Posterior cingulate gyrus (tissue), 11 donors: ENCODE measurements around the gene MYO3B.

Experiments used
- DNase-seq, 10 donors: peaks; one replicate each; pipeline versions ENCODE4 v3.0.0 to v3.0.0-alpha.2; 2020 to 2021; ENCODE audit warnings: mixed read lengths in 3 of 10
- intact Hi-C: fragments of 100-400 bp; cut with DNase I; formaldehyde crosslinking; loops from one replicate; pipeline ENCODE4 v1.15.1; 2023

MYO3B gene

DNA sequence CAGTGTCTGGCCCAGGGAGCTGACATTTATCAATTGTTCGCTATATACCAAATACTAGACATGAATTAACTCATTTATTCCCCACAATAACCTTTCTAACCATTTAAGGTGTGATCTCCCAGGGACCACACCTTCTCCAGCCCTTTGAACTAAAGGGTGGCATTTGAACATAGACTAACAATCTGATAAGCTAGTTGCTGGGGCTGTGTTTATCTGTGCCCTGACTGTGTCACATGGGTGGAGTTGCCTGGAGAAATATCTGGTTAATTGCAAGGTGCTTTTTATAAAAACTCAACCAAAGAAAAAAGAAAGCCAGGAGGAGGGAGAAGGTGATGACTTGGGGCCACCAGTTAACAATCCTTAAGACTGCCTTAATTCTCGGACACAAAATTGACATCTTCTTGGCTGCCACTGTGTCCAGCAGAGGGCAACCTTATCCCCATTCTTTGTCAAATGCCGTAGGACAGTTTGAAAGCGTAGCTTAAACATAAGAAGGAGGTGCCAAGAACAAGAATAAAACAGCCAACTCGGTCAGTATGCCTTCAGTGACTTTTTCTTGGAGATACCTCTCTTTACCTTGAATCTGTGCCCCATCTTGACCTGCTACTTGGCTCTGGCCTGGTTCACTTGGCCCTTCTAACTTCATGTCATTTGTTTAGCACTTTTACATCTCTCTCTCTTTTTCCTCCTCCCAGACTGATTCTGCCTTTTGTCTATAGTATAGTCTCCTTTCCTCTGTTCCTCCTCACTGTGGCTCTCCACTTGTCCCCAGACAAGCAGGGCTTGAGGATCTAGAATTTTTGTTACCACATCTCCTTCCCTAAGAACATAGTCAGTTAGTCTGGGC is 183.4 kb downstream of the MYO3B start:
- DNase-seq, result peak in 4 of 10 donors; percentile 13 to 47 (median 36)
- intact Hi-C loops, result loop anchor here (5.0 kb wide), 1 partner anchor 456 kb away; the partner anchor contains the start of gene GAD1

DNA sequence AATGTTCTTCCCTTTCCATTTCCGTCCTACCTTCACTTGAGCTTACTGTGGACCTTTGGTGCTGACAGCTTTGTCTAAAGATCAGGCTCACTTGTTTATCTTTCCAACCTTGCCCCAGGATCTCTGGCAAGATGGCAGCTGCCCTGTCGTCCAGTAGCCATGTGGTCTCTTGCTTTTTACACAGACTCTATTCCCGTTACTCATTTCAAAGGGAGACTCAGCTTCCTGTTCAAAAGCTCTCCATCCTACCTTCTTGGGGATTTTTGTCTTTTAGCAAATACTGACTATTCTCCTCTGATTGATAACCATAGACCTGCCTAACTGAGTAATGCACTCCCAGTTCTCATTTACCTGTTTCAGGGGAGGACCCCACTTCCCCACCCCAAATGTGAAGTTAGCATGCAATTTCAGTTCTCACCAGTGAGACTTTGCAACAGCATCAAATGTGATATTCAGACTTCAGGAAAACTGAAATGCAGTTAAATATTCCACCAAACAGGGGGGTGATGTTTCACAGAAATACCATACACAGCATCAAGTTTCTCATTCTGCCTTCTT is 184.4 kb downstream of the MYO3B start:
- intact Hi-C loops, result loop anchor here (5.0 kb wide), 1 partner anchor 455 kb away; the partner anchor contains the start of gene GAD1
- DNase-seq, result no peak

DNA sequence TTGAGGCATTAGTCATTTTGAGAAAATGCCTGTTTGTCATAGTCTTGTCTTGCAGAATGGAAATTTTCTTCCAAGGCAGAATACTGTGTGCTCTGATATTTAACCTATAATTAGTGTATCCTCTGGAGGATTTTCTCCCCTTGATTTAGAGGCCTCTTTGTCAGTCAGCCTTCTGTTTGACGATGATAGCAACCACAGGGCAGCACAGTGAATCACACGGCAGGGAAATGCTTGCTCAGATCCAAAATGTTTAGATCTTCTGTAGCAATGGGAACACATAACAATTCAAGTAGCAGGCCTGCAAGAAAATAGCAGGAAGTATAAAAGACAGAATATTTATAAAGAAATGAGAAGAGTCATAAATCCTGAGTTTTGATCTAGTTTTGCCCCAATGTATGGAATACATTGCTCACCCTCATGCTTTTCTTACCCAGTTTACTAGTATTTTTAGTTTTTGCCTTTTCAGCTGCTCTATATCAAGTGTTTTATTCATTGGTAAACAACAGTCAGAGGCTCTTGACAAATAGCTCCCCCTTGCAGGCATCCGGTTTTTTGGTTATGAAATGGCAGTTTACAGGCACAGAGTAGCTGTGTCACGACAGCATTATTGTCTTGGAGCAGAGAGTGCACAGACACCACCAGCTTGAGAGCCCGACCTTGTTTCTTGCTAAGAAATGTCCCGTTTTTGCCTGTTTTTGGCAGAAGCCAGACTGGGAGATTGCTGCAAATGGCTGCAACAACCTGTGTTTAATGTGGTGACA is 185.1 kb downstream of the MYO3B start:
- intact Hi-C loops, result loop anchor here (5.0 kb wide), 1 partner anchor 454 kb away; the partner anchor contains the start of gene GAD1
- DNase-seq, result peak in 1 of 10 donors; percentile 2

DNA sequence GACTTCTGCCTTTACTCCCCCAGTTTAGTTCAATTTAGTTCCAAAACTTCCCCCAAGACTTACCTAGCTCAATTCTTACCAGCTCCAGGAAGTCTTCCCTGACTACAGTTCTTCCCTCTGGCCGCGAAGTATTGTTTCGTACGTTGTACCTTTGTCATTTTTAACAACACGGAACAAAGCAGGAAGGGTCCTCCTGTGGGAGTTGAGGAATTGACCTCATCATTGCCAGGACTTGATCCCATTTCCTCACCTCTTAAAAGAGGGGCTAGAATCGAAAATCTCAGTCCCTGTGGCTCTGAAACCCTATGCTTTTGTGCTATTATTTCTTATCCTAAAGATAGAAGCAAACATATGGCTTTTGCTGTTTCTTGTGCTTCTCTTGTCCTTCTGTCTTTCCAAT is 187.1 kb downstream of the MYO3B start:
- intact Hi-C loops, result no loop called here
- DNase-seq, result no peak

DNA sequence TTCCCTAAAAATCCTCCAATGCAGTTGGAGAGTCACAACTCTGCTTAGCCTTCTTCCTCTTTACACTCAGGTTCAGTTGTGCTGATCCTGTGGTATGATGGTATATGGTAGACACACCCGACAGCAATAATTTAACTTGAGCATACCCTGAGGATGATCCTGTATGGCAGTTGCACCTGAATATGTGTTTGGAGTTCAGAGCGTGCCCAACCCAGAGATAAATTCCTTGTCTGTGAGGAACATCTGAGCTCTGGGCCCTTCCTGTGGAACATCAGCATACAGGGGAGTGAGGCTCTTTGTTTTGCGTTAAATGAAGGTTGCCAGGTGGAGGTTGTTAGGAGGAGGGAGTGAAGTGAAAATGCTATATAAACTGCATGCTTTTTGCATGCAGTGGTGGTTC is 187.7 kb downstream of the MYO3B start:
- intact Hi-C loops, result no loop called here
- no peak for DNase-seq

DNA sequence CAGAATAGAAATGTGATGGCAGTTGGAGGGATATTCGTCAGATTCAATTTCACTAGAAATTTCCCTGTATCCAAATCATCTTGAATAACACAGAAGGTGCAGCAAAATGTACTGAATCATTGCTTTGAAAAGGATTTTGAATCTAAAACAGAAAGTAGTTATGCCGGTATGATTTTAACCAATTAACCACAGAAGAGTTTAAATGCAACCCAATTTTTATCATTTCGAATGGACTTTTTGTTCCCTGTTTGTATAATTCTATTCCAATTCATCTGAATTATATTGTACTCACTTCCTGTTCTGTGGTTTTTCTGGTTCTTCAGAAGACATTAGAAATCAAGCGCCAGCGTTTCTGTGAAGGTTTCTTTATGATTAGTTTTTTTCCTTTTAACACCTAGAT is 190.4 kb downstream of the MYO3B start:
- DNase-seq, result no peak
- intact Hi-C loops, result no loop called here

DNA sequence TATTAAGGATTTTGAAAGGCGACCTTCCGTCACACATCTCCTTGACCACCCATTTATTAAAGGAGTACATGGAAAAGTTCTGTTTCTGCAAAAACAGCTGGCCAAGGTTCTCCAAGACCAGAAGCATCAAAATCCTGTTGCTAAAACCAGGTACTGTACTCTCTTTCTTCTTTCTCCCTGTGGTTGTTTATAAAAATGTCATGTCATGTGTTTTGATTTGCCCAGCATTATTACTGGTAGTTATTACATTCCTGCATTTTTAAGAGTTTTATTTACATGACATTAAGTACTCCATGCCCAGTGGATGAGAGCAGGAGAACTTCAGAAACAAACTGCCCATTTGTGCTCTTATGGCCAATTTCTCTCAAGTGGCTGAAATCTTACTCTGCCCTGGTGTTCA is 191.3 kb downstream of the MYO3B start:
- intact Hi-C loops, result no loop called here

DNA sequence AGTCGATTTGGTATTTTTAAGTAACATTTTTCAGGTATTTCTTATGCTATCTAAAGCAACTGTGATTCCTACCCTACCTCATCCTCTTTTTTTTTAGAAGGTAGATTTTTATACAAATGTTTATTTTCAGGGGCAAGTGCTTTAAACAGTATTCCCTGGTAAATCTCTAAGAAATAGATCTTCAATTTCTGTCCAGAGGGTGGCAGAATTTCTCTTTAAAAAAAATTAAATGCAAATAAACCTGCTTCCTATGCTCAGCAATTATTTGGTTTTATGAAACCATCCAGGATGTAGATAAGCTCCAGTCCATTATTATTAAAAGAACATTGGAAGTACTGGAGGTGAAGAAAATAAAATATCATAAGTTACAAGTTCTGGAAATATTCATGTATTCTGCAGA is 191.9 kb downstream of the MYO3B start:
- intact Hi-C loops, result loop anchor here (5.0 kb wide), 1 partner anchor 442 kb away; no protein-coding TSS in a partner anchor

More for the DNA sequence above, 191.3 kb downstream of the MYO3B start:
- no peak for DNase-seq

DNA sequence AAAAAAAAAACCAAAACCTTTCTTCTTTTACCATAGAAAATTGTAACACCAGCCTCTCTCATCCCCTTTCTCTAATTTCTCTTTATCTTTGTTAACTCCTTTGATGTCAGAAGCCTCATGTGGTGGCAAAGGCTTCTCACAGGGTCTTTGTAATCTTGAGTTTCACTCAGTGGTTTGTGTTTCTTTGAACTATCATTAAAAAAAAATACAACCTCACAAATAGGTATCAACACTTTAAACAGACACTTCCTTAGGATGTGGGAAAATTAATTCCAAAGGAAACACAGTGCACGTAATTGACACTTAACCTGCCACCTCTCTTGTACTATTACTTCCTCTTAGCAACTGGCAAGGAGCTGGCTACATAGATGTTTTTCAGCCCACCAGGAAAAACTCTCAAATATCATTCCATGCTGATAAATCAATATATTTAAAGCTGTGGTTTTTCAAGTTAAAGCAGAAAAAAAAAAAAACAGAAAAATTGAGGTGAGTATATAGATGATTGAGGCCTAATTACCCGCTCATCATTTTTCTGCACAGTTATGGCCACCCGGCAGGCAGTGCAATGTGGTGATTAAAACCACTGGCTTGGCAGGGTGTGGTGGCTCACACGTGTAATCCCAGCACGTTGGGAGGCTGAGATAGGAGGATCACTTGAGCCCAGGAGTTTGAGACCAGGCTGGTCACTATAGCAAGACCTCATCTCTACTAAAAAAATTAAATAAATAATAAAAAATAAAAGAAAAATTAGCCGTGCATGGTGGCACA is 193.5 kb downstream of the MYO3B start:
- intact Hi-C loops, result loop anchor here (5.0 kb wide), 1 partner anchor 441 kb away; no protein-coding TSS in a partner anchor
- DNase-seq, result no peak

More for the DNA sequence above, 191.9 kb downstream of the MYO3B start:
- no peak for DNase-seq

DNA sequence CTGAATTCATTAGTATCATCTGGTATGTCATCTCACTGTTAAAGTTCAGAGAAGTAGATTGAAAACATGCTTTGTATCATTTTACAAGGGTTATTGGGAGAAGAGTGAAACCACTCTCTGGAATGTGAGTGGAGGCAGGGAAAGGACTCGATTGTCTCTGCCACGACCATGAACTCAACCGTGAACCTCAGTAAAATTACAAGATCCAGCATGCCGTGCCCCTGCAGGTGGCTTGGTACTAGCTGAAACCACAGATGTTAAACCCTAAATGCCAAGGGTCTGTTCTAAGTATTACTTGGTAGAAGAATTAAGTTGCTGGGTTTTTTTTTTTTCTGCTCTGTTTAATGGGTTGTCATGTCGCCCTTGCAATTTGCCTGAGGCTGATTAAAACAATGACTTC is 197.2 kb downstream of the MYO3B start:
- DNase-seq, result peak in 1 of 10 donors; percentile 37
- intact Hi-C loops, result no loop called here

DNA sequence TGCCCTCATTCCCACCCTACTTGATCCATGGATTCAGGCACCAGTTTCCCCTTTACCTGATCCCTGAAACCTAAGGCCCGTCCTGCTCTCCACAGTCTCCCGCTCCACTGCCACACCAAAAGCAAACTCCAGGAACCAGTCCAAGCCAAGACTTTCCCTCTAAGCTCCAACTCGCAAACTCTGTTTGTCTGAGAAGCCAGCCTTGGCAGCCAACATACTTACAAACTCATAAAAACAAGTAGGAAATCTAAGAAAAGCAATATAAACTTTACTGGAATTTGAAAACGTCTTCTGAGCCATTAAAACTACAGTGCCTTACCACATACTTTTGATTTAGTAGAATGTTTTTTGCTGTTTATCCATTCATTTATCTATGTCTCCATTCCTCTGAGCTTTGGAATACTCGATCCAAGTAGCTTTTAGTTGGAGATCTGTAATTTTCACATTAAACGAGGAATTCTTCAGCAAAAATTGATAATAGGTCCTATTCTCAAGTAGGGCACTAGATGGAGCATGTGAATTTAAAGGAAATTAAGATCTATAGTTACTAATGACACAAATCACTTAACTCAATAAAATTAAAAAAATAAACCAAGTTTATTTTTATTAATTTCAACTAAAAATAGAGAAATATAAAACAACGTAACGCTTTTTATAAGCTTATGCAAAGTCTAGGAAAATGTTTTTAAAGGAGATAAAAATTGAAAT is 199.7 kb downstream of the MYO3B start:
- peak in 1 of 10 donors; percentile 33 for DNase-seq
- intact Hi-C loops, result no loop called here

DNA sequence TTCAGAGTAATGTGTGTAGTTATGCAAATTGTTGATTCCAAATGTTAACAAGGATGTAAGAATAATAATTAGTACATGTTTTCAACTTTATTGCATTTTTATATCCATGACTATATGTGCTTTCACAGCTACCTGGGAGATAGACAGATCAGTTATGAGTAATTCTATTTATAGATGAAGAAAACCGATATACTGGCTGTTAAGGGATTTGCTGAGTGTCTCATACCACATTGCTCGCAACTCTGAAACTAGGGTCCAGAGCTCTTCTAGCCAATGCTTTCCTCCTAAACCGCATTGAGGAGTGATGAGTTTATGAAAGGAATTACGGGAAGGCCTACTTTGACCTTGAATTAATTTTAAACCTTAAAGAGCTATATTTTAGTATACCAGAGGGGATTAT is 202.3 kb downstream of the MYO3B start:
- intact Hi-C loops, result no loop called here
- no peak for DNase-seq

DNA sequence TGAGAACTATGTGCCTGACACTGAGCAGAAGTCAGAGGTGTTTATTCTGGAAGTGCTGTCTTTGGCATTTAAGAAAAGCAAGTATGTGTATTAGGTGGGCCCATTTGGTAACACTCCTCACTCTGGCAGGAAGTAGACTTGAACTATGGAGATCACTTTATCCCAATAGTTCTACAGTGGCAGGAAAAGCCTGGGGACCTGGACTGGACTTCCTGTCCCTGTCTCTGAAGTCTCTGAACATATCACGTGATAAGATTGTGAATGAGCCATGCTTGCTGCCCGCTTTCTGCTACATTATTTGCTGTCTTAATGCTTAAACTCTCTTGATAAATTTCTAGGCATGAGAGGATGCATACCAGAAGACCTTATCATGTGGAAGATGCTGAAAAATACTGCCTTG is 203.7 kb downstream of the MYO3B start:
- no peak for DNase-seq
- intact Hi-C loops, result no loop called here

DNA sequence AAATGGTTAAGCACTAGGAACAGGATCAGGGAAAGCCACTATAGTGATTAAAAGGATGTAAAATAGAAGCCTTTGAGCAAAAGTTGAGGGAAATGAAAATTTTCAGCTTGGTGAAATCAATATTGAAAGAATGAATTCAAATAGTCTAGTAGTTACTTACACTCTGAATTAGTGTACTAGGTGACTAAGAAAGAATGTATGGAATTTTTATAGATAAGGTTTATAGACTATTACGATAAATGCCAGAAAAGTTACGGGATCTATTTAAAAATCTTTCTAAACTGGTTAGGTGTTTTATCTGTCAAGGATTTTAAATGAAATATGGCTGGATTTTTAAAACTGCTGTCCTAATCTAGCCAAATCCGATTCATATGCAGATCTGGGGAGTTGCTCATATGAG is 208.6 kb downstream of the MYO3B start:
- intact Hi-C loops, result no loop called here
- no peak for DNase-seq

DNA sequence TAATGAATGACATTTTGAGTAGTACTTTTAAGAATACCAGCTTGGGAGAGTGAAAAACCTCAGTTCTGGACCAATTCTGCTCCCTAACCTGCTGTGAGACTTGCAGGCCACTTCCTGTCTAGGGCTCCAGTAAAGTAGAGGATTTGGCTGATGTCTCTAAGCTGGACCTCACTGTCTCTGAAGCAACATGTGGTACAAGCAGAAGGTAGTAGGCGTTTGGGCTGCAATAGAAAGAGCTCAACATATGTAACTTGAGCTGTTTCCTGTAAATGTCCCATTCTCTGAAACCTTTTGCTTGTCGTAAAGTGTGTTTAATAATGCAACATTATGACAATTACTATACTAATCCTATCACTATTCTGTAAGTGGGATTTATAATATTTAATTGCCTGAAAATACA is 213.1 kb downstream of the MYO3B start:
- DNase-seq, result no peak
- intact Hi-C loops, result no loop called here

DNA sequence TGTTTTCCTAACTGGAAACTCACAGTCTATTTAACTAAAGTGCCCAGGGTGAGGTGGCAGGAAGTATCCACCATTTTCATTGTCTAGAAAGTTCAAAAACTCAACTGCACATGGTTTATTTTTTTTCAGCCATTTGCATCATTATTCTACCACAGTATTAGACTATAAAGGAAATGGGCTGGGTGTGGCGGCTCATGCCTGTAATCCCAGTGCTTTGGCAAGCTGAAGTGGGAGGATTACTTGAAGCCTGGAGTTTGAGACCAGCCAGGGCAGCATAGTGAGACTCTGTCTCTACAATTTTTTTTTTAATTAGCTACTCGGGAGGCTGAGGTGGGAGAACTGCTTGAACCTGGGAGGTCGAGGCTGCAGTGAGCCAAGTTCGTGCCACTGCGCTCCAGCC is 213.8 kb downstream of the MYO3B start:
- intact Hi-C loops, result no loop called here
- no peak for DNase-seq

DNA sequence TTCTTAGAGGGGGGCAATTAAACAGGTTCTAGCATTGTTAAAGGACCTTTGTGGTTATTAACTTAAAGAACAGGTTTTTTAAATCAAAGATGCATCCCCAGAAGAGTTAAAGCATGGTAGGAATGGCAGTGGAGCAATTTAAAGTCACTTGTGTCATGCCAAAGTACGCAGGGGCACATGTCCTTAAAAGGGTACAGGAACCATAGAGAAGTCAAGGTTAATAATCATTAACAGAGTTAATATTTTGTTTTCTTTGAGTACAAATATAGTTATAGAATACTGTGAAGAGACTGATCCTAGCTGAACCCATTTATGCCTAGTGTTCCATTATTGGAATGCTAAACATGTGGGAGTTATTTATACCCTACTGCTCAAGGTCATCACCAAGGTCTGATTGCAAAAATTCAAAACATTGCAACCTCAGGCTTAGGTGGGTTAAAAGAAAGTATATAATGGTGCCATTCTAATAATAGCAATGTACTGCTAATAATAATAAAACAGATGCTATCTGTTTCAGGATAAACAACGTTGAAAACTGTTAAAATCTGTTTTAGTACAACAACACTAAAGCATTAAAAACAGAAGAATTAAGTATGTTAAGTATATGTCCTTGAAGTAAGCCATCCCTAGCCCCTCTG is 216.0 kb downstream of the MYO3B start:
- DNase-seq, result no peak
- intact Hi-C loops, result no loop called here

DNA sequence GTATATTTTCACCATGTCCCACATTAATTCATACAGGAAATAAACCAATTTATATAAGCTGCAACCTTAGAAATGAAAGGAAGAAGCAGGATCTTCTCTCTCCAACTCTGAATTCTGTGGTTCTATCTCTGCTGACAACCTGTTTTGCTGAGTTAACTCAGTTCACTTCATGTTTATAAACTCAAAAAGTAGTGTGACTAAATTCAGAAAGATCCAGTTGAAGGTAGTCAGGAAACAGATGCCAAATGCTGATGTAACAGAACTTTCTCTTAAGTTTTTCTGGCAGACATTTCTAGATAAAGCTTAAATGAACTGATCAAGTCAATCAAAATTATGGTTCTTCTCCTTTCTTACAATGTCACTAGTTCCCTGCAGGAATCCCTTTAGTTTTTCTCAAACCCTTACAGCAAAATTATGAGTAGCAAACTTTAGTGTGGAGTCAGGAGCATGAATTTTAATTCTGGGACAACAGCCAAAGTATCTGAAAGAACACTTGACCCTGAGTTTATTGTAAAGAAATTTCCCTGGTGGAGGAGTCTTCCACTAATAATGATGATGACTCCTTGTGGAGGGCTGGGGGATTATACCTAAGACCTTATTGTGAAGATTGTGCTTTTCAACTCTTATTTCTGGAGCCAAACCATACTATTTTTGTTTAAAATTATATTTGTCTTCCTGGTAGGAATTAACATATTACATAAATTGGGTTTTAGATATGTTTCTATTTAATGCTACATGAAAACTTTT is 216.9 kb downstream of the MYO3B start:
- intact Hi-C loops, result no loop called here
- no peak for DNase-seq
